ENCODE data around the gene ABCC12.

DNA sequence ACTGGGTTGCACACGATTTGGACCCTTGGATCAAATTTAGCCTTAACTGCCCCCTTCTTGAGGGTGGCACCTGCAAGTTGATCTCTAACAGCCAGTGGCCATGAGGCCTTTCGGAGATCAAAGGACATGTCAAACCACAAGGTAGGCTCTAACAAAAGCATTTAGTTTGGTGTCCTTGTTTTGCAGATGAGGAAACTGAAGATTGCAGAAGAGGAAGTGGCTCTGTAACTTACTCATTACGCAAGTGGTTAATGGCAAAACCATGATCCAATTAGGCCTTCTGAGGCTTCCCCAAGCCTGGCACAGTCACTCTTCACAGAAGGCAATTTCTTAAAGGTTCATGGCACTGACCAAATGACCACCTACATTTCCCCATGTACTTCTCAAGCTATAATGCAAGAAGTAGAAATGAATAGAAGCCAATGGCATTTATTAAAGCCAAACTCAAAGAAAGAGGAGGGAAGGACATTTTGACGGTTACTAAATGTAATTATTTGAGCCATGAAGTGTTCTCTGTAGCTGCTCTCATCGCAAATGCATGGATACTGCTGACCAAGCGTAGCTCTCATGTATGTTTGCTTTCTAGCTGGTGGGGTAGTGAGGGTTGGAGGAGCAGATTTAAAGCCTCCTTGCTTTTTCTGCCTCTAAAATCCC, 32.8 kb upstream of the ABCC12 start:
- TF ChIP-seq, protein P1, sequence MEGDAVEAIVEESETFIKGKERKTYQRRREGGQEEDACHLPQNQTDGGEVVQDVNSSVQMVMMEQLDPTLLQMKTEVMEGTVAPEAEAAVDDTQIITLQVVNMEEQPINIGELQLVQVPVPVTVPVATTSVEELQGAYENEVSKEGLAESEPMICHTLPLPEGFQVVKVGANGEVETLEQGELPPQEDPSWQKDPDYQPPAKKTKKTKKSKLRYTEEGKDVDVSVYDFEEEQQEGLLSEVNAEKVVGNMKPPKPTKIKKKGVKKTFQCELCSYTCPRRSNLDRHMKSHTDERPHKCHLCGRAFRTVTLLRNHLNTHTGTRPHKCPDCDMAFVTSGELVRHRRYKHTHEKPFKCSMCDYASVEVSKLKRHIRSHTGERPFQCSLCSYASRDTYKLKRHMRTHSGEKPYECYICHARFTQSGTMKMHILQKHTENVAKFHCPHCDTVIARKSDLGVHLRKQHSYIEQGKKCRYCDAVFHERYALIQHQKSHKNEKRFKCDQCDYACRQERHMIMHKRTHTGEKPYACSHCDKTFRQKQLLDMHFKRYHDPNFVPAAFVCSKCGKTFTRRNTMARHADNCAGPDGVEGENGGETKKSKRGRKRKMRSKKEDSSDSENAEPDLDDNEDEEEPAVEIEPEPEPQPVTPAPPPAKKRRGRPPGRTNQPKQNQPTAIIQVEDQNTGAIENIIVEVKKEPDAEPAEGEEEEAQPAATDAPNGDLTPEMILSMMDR (IDR thresholded peaks at IDR 0.05), result no peak
- TF ChIP-seq POLR2A (IDR thresholded peaks at IDR 0.05), result no peak
- TF ChIP-seq POLR2AphosphoS5 (IDR thresholded peaks at IDR 0.05), result no peak

Measured in prostate gland (tissue), 2 donors.